NCI-H1930 (cell line): ENCODE measurements around the gene PTPN9.
"Not testable (repeated sequence)": the region's sequence is repeated elsewhere in the genome, so short reads cannot be mapped to it uniquely, and the experiment has no call there.

Experiments used
- DNase-seq, 2 experiments: peaks; one replicate each; lab custom pipeline; 2025; lab: John Stamatoyannopoulos, UW

The PTPN9 gene

DNA sequence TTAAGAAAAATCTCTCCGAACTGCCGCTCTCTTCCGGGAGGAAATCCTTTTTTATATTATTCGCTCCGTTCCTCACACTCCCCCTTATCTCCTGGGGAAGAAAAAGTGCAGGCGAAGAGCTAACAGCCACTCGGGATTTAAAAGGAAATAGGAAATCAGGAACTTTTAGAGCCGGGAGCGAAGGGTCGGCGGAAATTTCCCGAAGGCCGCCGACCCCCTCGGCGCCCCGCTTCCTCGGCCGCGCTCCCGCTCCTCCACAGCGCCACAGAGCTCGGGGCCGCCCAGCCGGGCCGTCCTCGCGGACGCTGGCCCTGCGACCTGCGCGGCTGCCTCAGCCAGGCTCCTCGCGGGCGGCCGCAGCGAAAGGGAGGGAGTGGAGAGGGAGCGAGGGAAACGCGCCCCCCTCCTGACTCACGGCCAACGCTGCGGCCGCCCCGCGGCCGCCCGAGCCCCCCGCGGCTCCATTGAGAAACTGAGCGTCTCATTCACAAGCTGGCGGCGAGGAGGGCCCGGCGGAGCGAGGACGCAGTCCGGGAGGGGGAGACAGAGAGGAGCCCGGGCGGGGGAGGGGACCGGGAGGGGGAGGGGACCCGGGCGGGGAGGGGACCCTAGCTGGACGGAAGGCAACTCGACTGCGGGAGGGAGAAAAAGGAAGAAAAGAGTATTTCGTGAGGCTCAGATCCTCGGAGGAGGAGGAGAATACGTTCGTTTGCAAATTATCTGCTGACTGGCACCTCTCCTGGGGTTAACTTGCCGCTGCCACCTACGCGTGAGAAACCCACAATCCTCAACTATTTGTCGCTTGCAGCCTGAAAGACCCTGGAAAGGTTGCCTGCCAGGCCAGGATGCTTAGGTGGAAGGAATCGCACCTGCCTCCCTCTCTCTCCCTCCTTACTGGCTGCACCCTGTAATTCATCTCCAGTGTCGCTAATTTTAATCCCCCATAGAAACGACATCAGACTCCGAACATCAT, at the start of gene PTPN9:
PTPN9 (minus strand) TSS at position 368 of the 973 bp plus-strand sequence. CDS start 539 bp downstream, outside the sequence.
- DNase-seq = peak; percentile 77 to 78

DNA sequence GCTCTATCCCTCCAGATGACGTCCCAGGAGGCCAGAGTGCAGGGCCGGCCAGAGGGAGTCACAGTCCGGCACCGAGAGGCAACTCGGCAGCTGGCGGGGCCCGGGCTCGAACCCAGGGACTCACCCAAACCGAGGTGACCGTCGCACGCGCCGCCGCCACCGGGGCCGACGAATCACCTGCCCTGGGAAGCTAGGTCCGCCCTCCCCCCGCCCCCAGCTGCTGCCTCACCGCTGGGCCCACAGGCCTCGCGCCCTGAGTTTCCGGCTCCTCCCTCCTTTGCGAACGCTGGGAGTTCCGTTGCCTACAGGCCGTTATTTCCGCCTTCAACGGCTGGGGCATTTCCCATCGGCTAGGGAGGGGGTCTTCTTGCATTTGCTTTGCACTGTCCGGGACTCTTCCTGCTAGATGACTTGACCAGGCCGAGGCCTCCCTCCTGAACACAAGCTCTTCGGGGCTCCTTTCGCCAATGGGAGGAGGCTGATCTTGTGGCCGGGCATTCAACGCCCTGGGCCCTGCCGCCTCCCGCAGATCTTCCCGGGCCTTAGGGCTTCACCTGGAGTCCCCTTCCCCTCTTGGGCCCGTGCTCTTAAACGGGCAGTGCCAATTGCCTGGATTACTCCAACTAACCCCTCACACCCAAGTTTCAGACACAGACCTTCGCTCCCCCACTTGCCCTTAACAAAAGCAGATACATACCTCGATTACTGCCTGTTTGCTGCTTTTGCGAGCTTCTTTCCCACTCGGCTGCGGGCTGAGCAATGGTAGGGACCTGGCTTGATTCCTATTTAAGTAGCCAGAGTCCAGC, 46.6 kb upstream of the PTPN9 start, which contains the start of gene SNUPN:
SNUPN (minus strand) TSS at position 184 of the 806 bp plus-strand sequence. CDS start 4,674 bp downstream, outside the sequence.
- DNase-seq = peak; percentile 66 to 80

DNA sequence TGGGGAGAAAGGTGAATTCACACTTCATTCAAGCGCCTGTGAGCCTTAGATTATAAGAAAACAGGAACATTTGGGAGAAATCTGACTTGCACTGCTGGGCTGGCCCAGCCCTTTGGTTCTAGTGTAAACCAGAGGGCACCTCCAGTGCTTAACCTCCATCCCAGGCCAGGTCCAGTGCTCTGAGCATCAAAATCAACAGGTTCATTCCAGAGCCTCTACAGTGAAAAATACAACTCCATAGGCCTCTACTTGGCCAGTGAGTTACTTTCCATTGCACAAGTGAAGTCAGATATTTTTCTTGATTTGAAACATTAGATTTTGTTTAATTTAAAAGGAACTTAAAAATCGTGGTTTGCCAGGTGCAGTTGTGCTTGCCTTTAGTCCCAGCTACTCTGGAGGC, 43.4 kb upstream of the PTPN9 start:
- DNase-seq = no peak

DNA sequence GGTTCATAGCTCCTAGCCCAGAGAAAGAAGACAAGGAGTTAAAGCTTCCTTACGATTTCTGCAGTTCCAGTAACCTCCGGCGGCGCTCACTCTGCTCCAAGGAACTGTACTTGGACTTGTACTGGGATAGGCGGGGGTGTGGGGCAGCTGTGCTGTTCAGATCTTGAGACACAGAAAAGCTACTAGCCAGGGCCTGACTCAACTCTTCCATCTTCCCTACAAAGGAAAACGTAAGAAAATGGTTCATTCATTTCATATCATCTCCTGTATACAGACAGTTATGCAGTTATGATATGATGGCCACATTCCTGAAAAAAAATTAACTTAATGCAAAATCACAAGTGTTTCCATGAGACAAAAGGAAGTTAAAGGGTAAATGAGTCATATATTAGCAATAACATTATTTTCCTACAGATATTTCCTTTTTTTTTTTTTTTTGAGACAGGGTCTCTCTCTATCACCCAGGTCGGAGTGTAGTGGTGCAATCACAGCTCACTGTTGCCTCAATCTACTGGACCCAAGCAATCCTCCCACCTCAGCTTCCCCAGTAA, 41.8 kb upstream of the PTPN9 start:
- DNase-seq = no peak

DNA sequence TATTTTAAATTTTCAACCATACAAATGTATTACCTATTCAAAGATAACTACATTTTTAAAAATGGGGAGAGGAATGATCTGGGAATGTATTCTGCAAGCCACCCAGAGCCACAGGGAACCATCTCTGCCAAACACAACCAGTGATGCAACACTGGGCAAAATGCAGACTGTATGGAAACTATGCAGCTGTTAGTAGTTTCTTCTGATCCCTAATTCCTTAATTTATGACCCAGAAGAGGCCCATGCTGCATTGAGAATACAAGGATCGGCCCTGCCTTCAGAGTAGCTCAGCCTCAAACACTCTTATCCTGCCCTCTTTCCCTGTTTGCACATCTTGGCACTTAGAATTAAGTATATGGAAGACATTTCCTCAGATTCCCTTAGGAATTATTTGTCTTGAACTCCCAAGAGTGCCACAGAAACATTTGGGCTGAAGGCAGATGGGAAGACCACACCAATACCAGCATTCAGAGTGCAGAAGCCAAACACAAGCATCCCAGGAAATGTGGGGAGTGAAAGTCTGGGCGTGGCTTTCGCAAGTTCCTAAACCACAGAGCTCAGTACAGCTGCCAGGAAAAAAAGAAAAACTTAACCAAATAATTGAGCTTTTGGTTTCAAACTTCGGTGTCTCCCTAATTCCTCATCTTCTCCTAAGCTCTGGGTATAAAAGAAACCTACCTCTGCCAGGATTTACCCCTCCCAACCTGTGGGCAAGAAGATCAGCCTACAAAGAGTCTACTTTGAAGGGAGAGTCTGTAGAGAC, 41.1 kb upstream of the PTPN9 start:
- DNase-seq = no peak

DNA sequence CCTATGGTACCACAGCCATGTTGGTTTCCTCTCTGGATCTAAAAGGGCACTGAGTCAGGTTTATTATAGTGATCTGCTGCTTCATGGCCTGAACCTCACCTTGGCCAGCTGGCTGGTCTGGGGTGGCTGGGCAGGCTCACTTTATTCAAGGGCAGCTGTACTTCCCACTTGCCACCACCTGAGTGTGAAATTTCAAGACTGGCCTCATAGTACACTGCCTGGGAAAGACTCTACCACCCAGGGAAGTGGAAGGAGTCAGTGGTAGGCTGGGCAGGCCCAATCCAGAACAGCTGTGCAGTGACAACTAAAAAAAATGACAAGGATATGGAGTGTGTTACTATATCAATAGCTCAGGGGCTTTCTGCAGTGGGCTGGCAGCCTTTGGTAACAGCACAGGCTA, 37.7 kb upstream of the PTPN9 start:
- no peak for DNase-seq

DNA sequence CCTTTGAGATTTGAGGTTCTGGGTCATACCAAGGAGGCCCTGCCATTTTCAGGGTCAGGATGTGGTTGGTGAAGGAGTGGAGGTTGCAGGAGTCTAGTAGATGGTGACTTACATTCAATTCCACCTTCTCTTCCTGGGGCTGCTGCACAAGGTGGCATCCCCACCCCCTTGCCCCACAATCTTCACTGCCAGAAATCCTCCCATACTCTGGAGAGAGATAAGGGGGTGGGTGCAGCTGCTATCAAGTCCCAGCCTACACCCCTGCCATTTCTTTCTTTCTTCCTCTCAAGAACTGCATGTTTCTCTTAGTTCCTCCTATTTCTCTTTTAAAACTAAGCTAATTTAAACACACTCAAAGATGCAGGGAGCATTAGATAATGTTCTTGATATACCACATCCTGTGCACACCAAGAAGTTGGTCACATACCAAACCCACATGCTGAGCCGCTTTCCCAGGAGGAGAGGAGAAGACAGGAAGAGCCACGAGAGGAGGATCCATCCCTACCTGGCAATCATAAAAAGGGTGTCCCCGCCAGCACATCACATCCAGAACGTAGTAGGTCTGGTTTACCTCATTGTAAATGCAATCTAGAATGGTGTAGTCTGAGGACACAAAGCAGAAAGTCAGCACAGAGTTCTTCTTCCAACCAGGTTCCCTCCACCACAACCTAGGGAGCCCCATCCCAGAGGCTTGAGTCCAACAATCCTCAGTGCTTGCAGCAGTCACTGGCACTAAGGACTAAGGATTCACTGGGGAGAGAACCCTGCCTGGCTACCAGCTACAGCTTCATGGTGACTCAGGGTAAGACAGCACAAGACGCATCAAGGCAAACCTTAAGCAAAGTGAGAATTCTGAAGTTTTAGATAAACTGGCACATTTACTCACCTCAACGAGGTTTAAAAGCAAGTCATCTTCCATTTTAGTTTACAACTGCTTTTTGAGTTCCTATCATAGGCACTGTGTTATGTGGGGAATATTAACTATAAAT, 27.9 kb upstream of the PTPN9 start:
- DNase-seq = no peak

DNA sequence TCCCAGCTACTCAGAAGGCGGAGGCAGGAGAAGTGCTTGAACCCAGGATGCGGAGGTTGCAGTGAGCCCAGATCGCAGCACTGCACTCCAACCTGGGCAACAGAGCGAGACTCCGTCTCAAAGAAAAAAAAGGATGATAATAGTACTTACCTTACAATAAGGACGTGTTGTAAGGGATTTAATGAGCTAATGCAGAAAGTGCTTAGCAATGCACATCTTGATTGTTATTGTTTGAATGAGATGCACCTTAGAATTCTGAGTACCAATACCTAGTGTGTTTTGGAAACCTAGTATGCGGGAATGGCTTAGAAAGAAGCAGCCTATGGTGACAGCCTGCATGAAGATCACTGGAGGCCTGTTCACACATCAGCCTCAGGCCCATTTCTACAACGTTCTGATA, 26.9 kb upstream of the PTPN9 start:
- no peak for DNase-seq

DNA sequence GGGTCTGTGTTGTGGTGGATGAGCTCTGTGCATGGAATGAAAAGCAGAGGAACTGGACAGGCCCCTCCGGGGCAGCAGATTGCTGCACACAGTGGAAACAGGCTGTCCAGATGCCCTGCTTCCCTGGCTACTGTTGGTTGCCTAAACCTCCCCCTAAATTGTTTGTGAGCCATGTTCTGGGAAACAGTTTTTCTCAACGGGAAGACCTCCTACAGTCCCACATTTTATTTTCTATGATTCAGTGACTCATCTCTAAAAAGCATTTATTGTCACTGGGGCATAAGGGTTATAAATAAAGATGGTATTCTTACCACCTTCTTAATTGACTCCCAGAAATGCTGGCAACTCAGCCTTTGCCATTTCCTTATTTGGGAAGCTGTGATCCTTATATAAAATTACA, 20.3 kb upstream of the PTPN9 start:
- DNase-seq = no peak

DNA sequence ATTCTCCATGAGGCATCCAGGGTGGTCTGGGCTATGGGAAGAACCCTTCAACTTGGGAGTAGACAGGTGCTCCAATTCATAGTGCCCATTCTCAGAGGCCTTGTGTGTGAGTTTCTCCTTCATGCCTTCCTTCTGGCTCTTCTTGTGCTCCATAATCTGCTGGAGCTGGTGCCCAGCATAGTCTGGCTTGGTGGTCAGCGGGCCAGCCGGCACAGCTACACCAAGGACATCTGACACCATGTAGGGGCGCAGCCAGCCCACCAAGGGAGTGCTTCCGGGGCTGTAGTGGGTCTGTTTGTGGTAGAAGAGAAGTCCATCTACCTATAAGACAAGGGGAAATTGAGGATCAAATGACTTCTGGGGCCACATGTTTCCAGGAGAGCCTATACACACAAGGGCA, 19.2 kb upstream of the PTPN9 start:
- DNase-seq = no peak

DNA sequence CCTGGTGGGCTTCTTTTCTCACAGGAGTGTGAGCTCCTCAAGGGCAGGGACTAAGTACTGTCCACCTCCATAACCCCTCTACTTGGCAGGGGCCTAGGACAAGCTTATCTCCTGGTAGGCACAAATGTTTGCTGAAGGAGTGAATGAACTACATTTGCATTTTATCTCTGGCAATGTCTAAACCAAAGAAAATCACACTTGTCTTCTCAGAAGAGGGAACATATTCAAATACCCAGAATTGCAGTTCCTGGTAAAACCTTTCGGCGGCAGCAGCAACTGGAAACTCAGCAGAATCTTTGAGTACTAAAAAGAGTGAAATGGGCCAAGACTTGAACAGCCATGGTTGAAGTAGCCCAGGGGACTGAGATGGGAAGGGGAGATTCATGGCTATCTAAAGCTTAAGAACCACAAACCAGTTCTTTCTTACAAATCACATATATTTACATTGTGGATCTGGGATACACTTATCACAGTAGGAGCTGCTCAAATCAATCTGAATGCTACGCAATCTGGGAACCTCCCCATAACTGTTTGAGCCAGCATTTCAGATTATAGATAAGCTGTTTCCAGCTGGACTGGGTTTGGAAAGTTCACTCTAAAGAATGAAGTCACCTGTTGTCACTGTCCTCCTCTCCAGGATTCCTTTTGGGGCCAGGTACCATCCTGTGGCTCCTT, 18.7 kb upstream of the PTPN9 start:
- DNase-seq = no peak

DNA sequence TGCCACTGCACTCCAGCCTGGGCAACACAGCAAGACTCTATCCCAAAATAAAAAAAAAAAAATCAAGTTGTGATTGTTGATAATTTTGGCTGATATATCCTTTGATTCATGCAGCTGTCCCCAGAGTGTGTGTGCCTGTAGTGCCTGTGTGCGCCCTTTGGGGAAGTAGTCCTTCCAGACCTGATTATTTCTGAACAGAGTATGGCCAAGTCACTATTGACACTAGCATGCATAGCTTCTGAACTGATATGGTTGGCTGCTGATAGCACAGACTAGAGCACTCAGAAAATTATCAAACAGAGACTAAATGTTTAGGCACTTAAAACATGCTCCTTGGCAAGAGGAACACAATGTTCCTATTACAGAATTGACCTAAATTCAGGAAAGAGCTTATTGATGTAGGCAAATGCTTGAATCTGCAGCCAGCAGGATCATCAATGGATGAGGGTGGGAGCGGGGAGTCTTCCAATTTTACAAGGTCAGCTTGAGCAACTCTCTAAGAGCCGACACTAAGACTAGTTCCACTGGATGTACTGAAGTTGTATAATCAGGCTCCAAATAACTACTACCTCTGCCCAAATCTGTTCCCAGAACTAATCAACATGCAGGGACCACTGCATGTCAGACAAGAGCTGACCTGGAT, 17.7 kb upstream of the PTPN9 start:
- no peak for DNase-seq

DNA sequence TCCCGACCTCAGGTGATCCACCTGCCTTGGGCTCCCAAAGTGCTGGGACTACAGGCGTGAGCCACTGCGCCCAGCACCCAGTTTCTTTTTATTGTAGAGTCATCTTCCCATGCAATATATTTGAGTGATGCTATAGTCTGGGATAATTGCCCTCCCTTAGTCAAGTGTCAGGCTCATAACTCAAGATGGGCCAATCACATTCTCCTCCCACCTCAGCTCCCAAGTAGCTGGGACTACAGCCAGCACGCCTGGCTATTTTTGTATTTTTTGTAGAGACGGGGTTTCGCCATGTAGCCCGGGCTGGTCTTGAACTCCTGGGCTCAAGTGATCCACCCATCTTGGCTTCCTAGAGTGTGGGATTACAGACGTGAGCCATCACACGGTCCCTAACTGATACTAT, 15.2 kb upstream of the PTPN9 start:
- DNase-seq = no peak

DNA sequence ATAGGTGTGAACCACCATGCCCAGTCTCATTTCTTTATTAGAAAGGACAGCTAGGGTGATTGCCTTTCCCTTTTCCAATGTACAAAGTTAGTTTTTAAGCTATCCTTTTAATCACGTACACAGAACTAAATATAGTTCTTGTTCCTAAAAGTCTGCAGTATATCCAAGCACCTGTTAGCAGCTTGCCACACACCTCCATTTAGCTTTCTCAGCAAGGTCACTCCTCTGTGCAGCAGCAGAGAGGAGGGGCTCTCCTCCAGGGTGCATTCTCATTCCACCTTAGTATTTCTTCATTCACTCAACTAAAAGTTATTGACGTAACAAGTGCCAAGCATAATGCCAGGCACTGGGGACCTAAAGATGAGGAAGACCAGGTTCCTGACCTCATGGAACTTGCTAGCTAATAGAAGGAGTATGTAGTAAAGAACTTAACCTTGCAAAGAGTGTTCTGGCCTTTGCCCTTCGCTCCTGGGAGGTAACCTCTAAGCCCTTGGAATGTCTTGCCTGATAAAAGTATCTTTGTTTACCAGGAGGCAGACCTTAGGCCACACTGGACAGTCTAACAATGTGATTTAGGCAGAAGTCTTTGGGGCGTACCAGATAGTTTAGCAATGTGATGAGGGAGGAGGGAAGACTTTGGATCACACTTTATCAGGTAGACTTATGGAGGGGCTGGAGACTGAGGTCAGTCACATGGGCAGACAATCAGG, 12.7 kb upstream of the PTPN9 start:
- DNase-seq = no peak

DNA sequence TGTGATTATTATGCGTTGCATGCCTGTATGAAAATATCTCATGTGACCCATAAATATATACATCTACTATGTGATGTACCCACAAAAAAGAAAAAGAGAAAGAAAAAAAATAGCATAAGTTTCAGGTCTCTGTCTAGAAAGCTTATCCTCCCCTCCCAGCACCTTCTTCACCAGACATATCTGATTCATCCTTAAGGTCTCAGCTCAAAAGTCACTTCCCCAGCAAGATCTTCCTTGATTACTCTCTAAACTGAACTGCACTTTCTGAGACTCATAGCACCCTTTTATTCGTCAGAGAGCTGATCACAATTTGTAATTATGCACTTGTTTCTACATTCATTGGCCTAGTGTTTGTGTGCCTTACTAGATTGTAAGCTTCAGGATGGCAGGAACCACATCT, 11.1 kb upstream of the PTPN9 start:
- no peak for DNase-seq

DNA sequence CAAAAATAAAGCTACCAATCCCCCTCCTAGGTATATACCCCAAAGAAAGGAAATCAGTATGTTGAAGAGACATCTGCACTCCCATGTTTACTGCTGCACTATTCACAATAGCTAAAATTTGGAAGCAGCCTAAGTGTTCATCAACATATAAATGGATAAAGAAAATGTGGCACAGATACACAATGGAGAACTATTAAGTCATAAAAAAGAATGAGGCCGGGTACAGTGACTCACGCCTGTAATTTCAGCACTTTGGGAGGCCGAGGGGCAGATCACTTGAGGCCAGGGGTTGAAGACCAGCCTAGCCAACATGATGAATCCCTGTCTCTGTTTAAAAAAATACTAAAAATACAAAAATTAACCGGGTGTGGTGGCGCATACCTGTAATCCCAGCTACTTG, 10.0 kb upstream of the PTPN9 start:
- DNase-seq = no peak

DNA sequence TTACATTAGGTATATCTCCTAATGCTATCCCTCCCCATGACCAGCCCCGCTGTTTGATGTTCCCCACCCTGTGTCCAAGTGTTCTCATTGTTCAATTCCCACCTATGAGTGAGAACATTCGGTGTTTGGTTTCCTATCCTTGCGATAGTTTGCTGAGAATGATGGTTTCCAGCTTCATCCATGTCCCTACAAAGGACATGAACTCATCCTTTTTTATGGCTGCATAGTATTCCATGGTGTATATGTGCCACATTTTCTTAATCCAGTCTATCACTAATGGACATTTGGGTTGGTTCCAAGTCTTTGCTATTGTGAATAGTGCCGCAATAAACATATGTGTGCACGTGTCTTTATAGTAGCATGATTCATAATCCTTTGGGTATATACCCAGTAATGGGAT, 7.3 kb upstream of the PTPN9 start:
- DNase-seq = not testable (repeated sequence)

DNA sequence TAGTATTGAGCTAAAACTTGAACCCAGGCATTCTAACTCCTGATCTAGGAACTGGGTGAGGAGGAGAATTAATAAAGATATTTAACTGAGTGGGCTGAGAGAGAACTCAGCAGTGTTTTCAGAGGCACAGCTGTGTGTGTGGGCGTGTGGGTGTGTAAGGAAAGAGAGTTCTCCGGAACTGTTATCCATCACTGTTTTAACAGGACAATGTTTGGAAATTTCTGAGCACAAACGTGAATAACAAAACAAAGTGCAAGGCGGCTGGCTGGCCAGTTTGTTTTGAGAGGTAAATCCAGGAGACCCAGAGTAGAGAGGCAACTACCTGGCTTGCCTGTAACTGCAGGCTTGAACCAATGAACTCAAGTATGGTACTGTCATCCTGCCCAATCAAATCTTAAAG, 5.0 kb upstream of the PTPN9 start:
- no peak for DNase-seq

DNA sequence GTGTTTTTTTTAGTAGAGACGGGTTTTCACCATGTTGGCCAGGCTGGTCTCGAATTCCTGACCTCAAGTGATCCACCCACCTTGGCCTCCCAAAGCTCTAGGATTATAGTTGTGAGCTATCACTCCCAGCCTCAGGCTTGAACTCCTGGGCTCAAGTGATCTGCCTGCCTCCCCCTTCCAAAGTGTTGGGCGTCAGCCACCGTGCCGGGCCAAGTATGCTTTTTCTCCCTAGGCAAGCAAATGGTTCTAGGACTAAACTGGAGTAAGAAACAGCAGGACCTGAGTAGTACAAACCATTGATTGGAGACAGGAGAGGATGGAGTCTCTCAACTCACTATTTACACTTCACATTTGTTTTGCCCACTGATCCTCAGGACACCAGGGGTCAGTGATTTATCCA, 4.6 kb upstream of the PTPN9 start:
- DNase-seq = no peak
